Measurements from ENCODE around the gene PRMT7.

DNA sequence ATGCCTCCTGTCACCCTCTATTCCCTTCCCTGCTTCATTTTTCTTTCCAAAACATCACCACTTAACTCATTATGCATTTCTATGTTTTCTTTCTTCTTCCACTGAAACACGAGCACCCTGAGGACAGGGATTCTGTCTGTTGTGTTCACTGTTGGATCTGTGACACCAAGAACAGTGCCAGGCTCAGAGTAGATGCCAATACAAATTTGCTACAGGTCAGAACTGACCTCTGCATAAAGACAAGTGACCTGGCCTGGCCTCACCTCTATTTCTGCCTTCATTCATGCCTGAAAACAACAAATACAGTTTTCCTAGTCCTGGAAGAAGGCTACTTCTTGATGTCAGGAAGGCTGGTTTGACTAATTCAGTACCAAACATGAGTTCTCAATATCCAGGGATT, 92.4 kb downstream of the PRMT7 start:
- no peak for TF ChIP-seq POLR2A (IDR thresholded peaks at IDR 0.05)
- no peak for TF ChIP-seq CTCF (IDR thresholded peaks at IDR 0.05 in 8 of 11, conservative IDR thresholded peaks at IDR 0.05 in 3 of 11)
- TF ChIP-seq POLR2AphosphoS5 (IDR thresholded peaks at IDR 0.05): no peak
